ENCODE data around the gene DLG2. TPM values are rescaled to one million over a fixed set of nuclear protein-coding genes. Genes with fewer than 3 reads are reported as not detected.

DLG2 gene
- total and polyA plus RNA-seq, 2 of the 4 experiments (the other 2 are of a cell fraction): 0.31 to 0.36 TPM

GRCh38 chr11:83840326-83840725, 1786.8 kb downstream of the DLG2 start:
- dilution Hi-C loops (cut with HindIII; ENCODE audit: low sequenced_read_pairs, unreplicated experiment) (no loop called here), intact Hi-C loops (cut with micrococcal nuclease) (no loop called here), in situ Hi-C loops (cut with MboI; ENCODE audit: low sequenced_read_pairs) (loop anchor here (25.0 kb wide), 1 partner anchor 1747 kb away; no protein-coding TSS in a partner anchor)
- Histone ChIP-seq H3K36me3 (ENCODE audit: control insufficient read depth, insufficient read depth, low read length) (no peaks in the 10 kb centered on the region), H4K5ac (ENCODE audit: low read depth, low read length) (no peak overlapping the region), H2BK15ac (ENCODE audit: low read depth, low read length) (no peak overlapping the region), H3K18ac (ENCODE audit: low read depth, low read length) (no peak overlapping the region), H2BK20ac (ENCODE audit: low read depth, low read length) (no peak overlapping the region), H2AFZ (replicated peaks; ENCODE audit: low read length, poor library complexity) (no peak overlapping the region), H3K4me1 (ENCODE audit: control insufficient read depth, insufficient read depth, low read length) (peaks cover 2% of the 10 kb centered on the region; the same call in 1 of the 2 replicates), H3K56ac (ENCODE audit: extremely low read depth, insufficient read depth, low read length) (no peak overlapping the region), H4K91ac (ENCODE audit: insufficient read depth, low read depth, low read length) (no peak overlapping the region), H2AK9ac (replicated peaks; ENCODE audit: low read depth, low read length, poor library complexity) (no peak overlapping the region), H2BK120ac (ENCODE audit: low read depth, low read length) (no peak overlapping the region), H2AK5ac (ENCODE audit: low read depth, low read length) (no peak overlapping the region), H3K14ac (replicated peaks; ENCODE audit: low read depth, low read length) (no peak overlapping the region), H3K9me1 (ENCODE audit: insufficient read depth, low read length) (no peaks in the 10 kb centered on the region), H3K27ac (ENCODE audit: insufficient read depth, low read length) (no peak overlapping the region), H3K23ac (ENCODE audit: low read depth, low read length) (no peak overlapping the region), H3K9ac (ENCODE audit: low read depth, low read length) (no peak overlapping the region), H2BK5ac (ENCODE audit: low read depth, low read length, poor library complexity, severe bottlenecking) (no peak overlapping the region), H3K4me2 (ENCODE audit: low read depth, low read length) (no peak overlapping the region), H4K20me1 (ENCODE audit: insufficient read depth, low read length) (no peaks in the 10 kb centered on the region), H3K9me3 (ENCODE audit: control insufficient read depth, insufficient read depth, low read length) (no peaks in the 10 kb centered on the region), H3K27me3 (ENCODE audit: control insufficient read depth, insufficient read depth, low read length) (peaks cover 7% of the 10 kb centered on the region), H3K79me1 (ENCODE audit: low read depth in 1 of 2, low read length in 2 of 2) (no peaks in the 10 kb centered on the region), H3K4ac (ENCODE audit: low read depth, low read length) (no peak overlapping the region), H3K4me3 (ENCODE audit: insufficient read depth, low read depth, low read length) (no peak overlapping the region), H4K8ac (ENCODE audit: low read depth in 2 of 2, low read length in 2 of 2) (no peak overlapping the region)
- DNase-seq (no peak), ATAC-seq (ENCODE audit: low read depth) (no peak)
- whole genome bisulfite sequencing, 2 experiments (ENCODE audit: extremely low coverage in 2 of 2, insufficient read length in 1 of 2): no CpG with 5 or more reads among the region's 2 CpGs
- TF ChIP-seq NFE2L2 (IDR thresholded peaks at IDR 0.05; ENCODE audit: low read depth, low read length) (no peak), ELK1 (IDR thresholded peaks at IDR 0.05; ENCODE audit: borderline replicate concordance, low read depth, low read length) (no peak), SMC3 (IDR thresholded peaks at IDR 0.05; ENCODE audit: low read depth, low read length) (no peak), RFX5 (IDR thresholded peaks at IDR 0.05; ENCODE audit: low read depth, low read length) (no peak), RAD21 (IDR thresholded peaks at IDR 0.05; ENCODE audit: low read length) (no peak), MAZ (IDR thresholded peaks at IDR 0.05; ENCODE audit: borderline replicate concordance, low read depth, low read length) (no peak), BHLHE40 (IDR thresholded peaks at IDR 0.05; ENCODE audit: low read depth, low read length) (no peak), POLR2A (IDR thresholded peaks at IDR 0.05; ENCODE audit: low read depth, low read length) (no peak), MAFK (IDR thresholded peaks at IDR 0.05; ENCODE audit: low read depth, low read length) (no peak), CTCF (conservative IDR thresholded peaks at IDR 0.05; ENCODE audit: low read depth, low read length) (no peak), CHD1 (IDR thresholded peaks at IDR 0.05; ENCODE audit: low read depth, low read length) (no peak)
- ChIA-PET POLR2A (ENCODE audit: unreplicated experiment) (no interaction called here), CTCF (no interaction called here)
- no TSS peak for BruUV-seq (replicated peaks)

All from IMR-90 (cell line).